NCI-H345 (cell line): Measurements from ENCODE around the gene SMAD6.

ENCODE experiments used
- DNase-seq: peaks from one replicate; lab custom pipeline; 2025; lab: John Stamatoyannopoulos, UW

Gene SMAD6

GRCh38 chr15:66702035-66702786 is at the start of gene SMAD6:
TSS of gene SMAD6 (plus strand) at chr15:66702236. CDS start at chr15:66703259, 1,023 bp downstream.
- DNase-seq, result peak; percentile 61

- DNase-seq, result no peak
Measured at GRCh38 chr15:66652806-66653205, 49.2 kb upstream of the SMAD6 start.

- DNase-seq, result no peak
Measured at GRCh38 chr15:66653398-66653797, 48.6 kb upstream of the SMAD6 start.

- no peak for DNase-seq
Measured at GRCh38 chr15:66653852-66654251, 48.2 kb upstream of the SMAD6 start.

GRCh38 chr15:66654361-66654738 is 47.7 kb upstream of the SMAD6 start:
- no peak for DNase-seq

- no peak for DNase-seq
Measured at GRCh38 chr15:66654739-66655375, 47.2 kb upstream of the SMAD6 start.

- no peak for DNase-seq
Measured at GRCh38 chr15:66655511-66655910, 46.5 kb upstream of the SMAD6 start.

- no peak for DNase-seq
Measured at GRCh38 chr15:66655997-66656396, 46.0 kb upstream of the SMAD6 start.

- DNase-seq, result no peak
Measured at GRCh38 chr15:66657185-66658020, 44.6 kb upstream of the SMAD6 start.

GRCh38 chr15:66658044-66658443 is 44.0 kb upstream of the SMAD6 start:
- DNase-seq, result no peak

- DNase-seq, result no peak
Measured at GRCh38 chr15:66658855-66659254, 43.2 kb upstream of the SMAD6 start.

- no peak for DNase-seq
Measured at GRCh38 chr15:66659384-66659783, 42.7 kb upstream of the SMAD6 start.

GRCh38 chr15:66661432-66662096 is 40.5 kb upstream of the SMAD6 start:
- no peak for DNase-seq

- DNase-seq, result no peak
Measured at GRCh38 chr15:66662522-66662921, 39.5 kb upstream of the SMAD6 start.

- DNase-seq, result no peak
Measured at GRCh38 chr15:66663664-66664063, 38.4 kb upstream of the SMAD6 start.

GRCh38 chr15:66670175-66670574 is 31.9 kb upstream of the SMAD6 start:
- no peak for DNase-seq

GRCh38 chr15:66670762-66671580 is 31.1 kb upstream of the SMAD6 start:
- peak; percentile 0 for DNase-seq

GRCh38 chr15:66672867-66673266 is 29.2 kb upstream of the SMAD6 start:
- DNase-seq, result no peak

- no peak for DNase-seq
Measured at GRCh38 chr15:66673410-66674322, 28.4 kb upstream of the SMAD6 start.

- DNase-seq, result no peak
Measured at GRCh38 chr15:66674756-66675155, 27.3 kb upstream of the SMAD6 start.
